OCI-LY7 (cell line): ENCODE data around the gene CPT2. TPM values are rescaled to one million over a fixed set of nuclear protein-coding genes. Genes with fewer than 3 reads are reported as not detected.
"Not testable (repeated sequence)": the region's sequence is repeated elsewhere in the genome, so short reads cannot be mapped to it uniquely, and the experiment has no call there.

Experiments
- BruUV-seq: library from RNA; stranded (reverse); fragments of 400-500 nt; replicated peaks from 2 replicates; lab custom pipeline; 2021; lab: Mats Ljungman, UMichigan
- CTCF ChIA-PET: fragments of 300-600 bp; sonication (Branson Sonifier 250); formaldehyde crosslinking; loops from one replicate; lab custom pipeline; 2022; ENCODE audit warnings: antibody characterized with exemption; ENCODE audit not compliant: unreplicated experiment; lab: Charles Lee
- POLR2A ChIA-PET: fragments of 300-600 bp; sonication (Branson Sonifier 250); formaldehyde crosslinking; loops from one replicate; lab custom pipeline; 2022; ENCODE audit warnings: antibody characterized with exemption; lab: Charles Lee
- DNase-seq: peaks from one replicate; pipeline ENCODE4 v3.0.0-alpha.2; 2015; ENCODE audit warnings: low spot score
- H2AFZ ChIP-seq: fragments of 200-600 bp; sonication (generic), shearing (Covaris generic); 2 replicates; pipeline ENCODE4 v1.6.1; 2014; ENCODE audit warnings: mild to moderate bottlenecking, antibody characterized with exemption, low read length, moderate library complexity
- H3K27ac ChIP-seq: fragments of 200-600 bp; sonication (generic); 2 replicates; pipeline ENCODE4 v1.5.1; 2014; ENCODE audit warnings: mixed run types, low read depth, mild to moderate bottlenecking, moderate library complexity, low read length, inconsistent platforms; ENCODE audit not compliant: poor library complexity, severe bottlenecking
- H3K36me3 ChIP-seq: fragments of 200-600 bp; sonication (generic); 2 replicates; pipeline ENCODE4 v1.6.1; 2014; ENCODE audit warnings: mild to moderate bottlenecking, antibody characterized with exemption, low read length, moderate library complexity, mixed read lengths; ENCODE audit not compliant: insufficient read depth
- H3K4me1 ChIP-seq: fragments of 200-600 bp; sonication (generic); 2 replicates; pipeline ENCODE4 v1.5.1; 2014; ENCODE audit warnings: mild to moderate bottlenecking, low read length; ENCODE audit not compliant: insufficient read depth, poor library complexity, severe bottlenecking
- H3K4me2 ChIP-seq: fragments of 200-600 bp; sonication (generic); 2 replicates; pipeline ENCODE4 v1.6.1; 2014; ENCODE audit warnings: mild to moderate bottlenecking, low read length
- H3K4me3 ChIP-seq: fragments of 200-600 bp; sonication (generic); 2 replicates; pipeline ENCODE4 v1.5.1; 2014; ENCODE audit warnings: mild to moderate bottlenecking, low read depth, low read length; ENCODE audit not compliant: poor library complexity, severe bottlenecking
- H3K79me2 ChIP-seq: fragments of 200-600 bp; sonication (generic); 2 replicates; pipeline ENCODE4 v1.6.1; 2016; ENCODE audit warnings: low read depth, mild to moderate bottlenecking, low read length, moderate library complexity, mixed read lengths; ENCODE audit not compliant: insufficient read depth
- H3K9me2 ChIP-seq: fragments of 200-600 bp; sonication (generic); 2 replicates; pipeline ENCODE4 v1.6.1; 2016; ENCODE audit warnings: mild to moderate bottlenecking, low read length, mixed read lengths; ENCODE audit not compliant: insufficient read depth
- H3K9me3 ChIP-seq: fragments of 200-600 bp; sonication (generic); 2 replicates; pipeline ENCODE4 v1.6.1; 2014; ENCODE audit warnings: mild to moderate bottlenecking, mixed run types, low read length, mixed read lengths
- H4K20me1 ChIP-seq: fragments of 200-600 bp; sonication (generic); 2 replicates; pipeline ENCODE4 v1.6.1; 2014; ENCODE audit warnings: mild to moderate bottlenecking, antibody characterized with exemption, low read length, moderate library complexity, mixed read lengths; ENCODE audit not compliant: insufficient read depth
- CTCF ChIP-seq: fragments of 200-600 bp; sonication (generic); conservative IDR thresholded peaks from 2 replicates; pipeline ENCODE4 v1.5.1; 2014; ENCODE audit warnings: mild to moderate bottlenecking, antibody characterized with exemption, low read length, moderate library complexity, mixed read lengths
- EZH2phosphoT487 ChIP-seq: fragments of 200-600 bp; sonication (generic); IDR thresholded peaks from 2 replicates; pipeline ENCODE4 v1.6.1; 2018; ENCODE audit warnings: low read depth, borderline replicate concordance, mild to moderate bottlenecking, mixed run types, antibody characterized with exemption, low read length, moderate library complexity, mixed read lengths
- intact Hi-C: fragments of 100-400 bp; cut with micrococcal nuclease; formaldehyde crosslinking; loops from one replicate; pipeline ENCODE4 v1.10.0; 2022; ENCODE audit not compliant: unreplicated experiment
- total RNA-seq, 2 experiments: library from RNA; depleted of rRNA in 1 of 2; stranded (reverse); fragments of >200 nt in 1 of 2; shearing (Covaris generic) in 1 of 2; gene quantifications; 2 replicates each; pipeline ENCODE4 v1.2.3, GENCODE V29; 2014 to 2022

CPT2 gene
- total RNA-seq, 2 experiments from 2014 or later = 19.9 to 26.6 TPM

GRCh38 chr1:53182716-53183094 is 13.9 kb upstream of the CPT2 start:
- H4K20me1 ChIP-seq = no peaks in the 10 kb centered on the region
- intact Hi-C loops = loop anchor here (1.0 to 5.0 kb wide), 3 partner anchors 170 to 481 kb away; no protein-coding TSS in a partner anchor
- no peak overlapping the region for H2AFZ ChIP-seq

DNA sequence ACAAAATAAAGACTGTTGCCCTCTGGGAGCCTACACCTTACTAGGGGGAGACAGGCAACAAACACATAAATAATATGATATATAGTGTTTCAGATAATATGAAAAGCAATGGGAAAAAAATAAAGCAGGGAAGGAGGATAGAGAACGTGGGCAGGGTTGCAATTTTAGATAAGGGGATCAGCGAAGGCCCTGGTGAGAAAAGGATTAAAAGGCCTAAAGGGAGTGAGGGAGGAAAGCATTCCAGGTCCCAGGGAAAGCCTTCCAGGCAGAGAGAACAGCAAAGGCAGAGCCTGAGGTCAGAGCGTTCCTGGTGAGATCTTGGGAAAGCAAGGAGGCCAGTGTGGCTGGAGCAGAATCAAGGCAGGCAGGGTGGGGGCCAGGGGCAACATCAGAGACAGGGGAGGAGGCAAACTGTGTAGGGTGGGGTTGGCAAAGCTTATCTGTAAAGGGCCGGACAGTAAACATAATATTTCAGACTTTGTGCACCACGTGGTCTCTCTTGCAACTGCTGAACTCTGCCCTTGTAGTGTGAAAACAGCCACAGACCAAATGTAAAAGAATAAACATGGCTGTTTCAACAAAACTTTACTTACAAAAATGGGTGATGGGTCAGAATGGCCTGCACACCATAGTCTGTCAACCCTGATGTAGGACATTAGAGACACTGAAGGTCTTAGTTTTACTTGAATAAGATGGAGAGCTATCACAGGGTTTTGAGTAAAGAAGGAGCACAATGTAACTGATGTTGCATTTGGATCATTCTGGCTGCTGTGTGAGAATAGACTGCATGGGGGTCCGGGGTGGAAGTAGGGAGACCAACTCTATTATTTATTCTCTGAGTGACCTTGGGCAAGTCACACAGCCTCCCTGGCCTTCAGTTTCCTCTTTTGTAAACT is 13.3 kb upstream of the CPT2 start:
- H3K4me3 ChIP-seq = no peak overlapping the region
- H3K4me1 ChIP-seq = peaks cover 3% of the 10 kb centered on the region
- no peak overlapping the region for H3K27ac ChIP-seq
- ChIA-PET POLR2A (interaction anchor here (0.5 kb wide), 1 partner anchor 1076 kb away, joined by 3 read pairs; no protein-coding TSS in a partner anchor), CTCF (interaction anchor here (0.6 to 0.9 kb wide), 2 partner anchors 53 to 488 kb away, joined by 3 to 4 read pairs; no protein-coding TSS in a partner anchor)
- no peaks in the 10 kb centered on the region for H3K36me3 ChIP-seq
- H3K9me2 ChIP-seq = no peaks in the 10 kb centered on the region
- intact Hi-C loops = loop anchor here (5.0 kb wide), 1 partner anchor 171 kb away; no protein-coding TSS in a partner anchor
- H3K79me2 ChIP-seq = no peaks in the 10 kb centered on the region
- no peak for TF ChIP-seq CTCF
- DNase-seq = no peak
- H3K9me3 ChIP-seq = no peaks in the 10 kb centered on the region
- peak overlapping the region; percentile 6; the same call in 1 of the 2 replicates for H2AFZ ChIP-seq
- no peaks in the 10 kb centered on the region for H4K20me1 ChIP-seq
- no TSS peak for BruUV-seq
- H3K4me2 ChIP-seq = no peak overlapping the region

More at GRCh38 chr1:53182716-53183094, 13.9 kb upstream of the CPT2 start:
- CTCF ChIA-PET = interaction anchor here (0.9 kb wide), 1 partner anchor 52 kb away, joined by 3 read pairs; no protein-coding TSS in a partner anchor
- Histone ChIP-seq H3K9me2 (no peaks in the 10 kb centered on the region), H3K9me3 (no peaks in the 10 kb centered on the region), H3K27ac (no peak overlapping the region), H3K4me2 (no peak overlapping the region), H3K36me3 (no peaks in the 10 kb centered on the region), H3K4me3 (no peak overlapping the region), H3K4me1 (peaks cover 3% of the 10 kb centered on the region), H3K79me2 (no peaks in the 10 kb centered on the region)
- DNase-seq = no peak
- no peak for TF ChIP-seq EZH2phosphoT487
- no peak for TF ChIP-seq CTCF
- POLR2A ChIA-PET = interaction anchor here (0.5 kb wide), 1 partner anchor 1076 kb away, joined by 3 read pairs; no protein-coding TSS in a partner anchor
- no TSS peak for BruUV-seq

DNA sequence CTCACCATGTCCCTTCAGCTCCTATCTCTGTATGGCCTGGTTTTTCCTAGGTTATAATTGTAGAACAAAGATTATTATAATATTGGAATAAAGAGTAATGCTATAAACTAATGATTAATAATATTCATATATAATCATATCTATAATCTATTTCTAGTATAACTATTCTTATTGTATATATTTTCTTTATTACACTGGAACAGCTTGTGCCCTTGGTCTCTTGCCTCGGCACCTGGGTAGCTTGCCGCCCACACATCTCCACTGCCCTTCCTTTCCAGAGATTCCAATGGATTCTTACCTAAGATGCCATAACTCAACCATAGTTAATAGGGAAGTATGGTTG is 10.7 kb upstream of the CPT2 start:
- H3K9me2 ChIP-seq, H3K4me3 ChIP-seq, H3K4me1 ChIP-seq, H3K79me2 ChIP-seq, POLR2A ChIA-PET, intact Hi-C loops, H3K27ac ChIP-seq, CTCF ChIA-PET, H3K4me2 ChIP-seq, BruUV-seq, H3K36me3 ChIP-seq, H2AFZ ChIP-seq, H4K20me1 ChIP-seq, DNase-seq, H3K9me3 ChIP-seq: not testable (repeated sequence)
- peak; percentile 61 for TF ChIP-seq CTCF
